NCI-H2081 treated with DMSO at 0.1 percent for 48 hours (cell line): ENCODE data around the gene SERINC1.

ENCODE experiments used
- DNase-seq: peaks from one replicate; lab custom pipeline; 2025; lab: John Stamatoyannopoulos, UW

The SERINC1 gene

GRCh38 chr6:122432816-122433215, 38.8 kb downstream of the SERINC1 start:
- no peak for DNase-seq

DNA sequence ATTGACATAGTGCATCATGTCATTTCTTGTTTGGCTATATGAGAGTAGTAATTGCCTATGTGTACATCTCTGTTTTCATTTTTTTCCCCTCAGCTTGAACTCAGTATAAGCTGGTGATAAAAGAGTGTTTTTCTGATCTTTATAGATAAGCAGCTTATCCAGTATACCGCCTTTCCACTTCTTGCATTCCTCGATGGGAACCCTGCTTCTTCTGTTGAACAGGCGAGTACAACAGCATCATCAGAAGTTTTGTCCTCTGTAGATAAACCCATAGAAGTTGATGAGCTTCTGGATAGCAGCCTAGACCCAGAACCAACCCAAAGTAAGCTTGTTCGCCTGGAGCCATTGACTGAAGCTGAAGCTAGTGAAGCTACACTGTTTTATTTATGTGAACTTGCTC, 39.8 kb downstream of the SERINC1 start:
- DNase-seq: no peak

DNA sequence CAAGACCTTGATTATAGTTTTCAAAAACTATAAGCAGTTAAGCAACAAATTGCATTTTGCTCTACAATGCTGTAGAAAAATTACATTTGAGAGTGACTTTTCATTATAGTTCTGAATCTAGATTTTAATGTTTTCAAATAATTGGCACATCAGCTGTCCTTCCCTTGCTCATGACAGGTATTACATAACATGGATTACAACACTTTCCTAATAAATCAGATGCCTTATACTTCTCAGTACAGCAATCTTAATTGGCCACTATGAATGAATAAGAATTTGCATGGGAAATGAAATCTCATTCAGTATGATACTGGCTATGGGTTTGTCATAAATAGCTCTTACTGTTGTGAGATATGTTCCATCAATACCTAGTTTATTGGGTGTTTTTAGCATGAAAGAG, 42.3 kb downstream of the SERINC1 start:
- DNase-seq: no peak

GRCh38 chr6:122428781-122429180, 42.8 kb downstream of the SERINC1 start:
- no peak for DNase-seq

DNA sequence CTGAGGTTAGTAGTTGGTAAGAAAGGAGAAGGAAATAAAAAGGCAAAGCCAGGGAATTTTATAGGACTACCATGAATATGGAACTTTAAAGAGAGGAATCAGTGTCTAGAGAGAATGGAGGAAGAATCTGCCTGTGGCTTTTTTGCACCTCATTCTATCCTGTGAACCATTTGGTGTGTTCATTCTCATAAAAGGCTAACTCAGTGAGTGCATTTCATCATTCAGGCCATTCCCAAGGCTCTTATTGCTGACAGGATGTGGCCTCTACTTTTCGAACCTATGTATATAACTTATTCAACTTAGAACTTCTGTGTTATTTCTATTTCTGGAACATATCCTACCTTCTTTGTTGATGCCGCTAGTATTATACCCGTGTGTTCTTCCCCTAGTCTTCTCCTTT, 45.0 kb downstream of the SERINC1 start:
- no peak for DNase-seq

DNA sequence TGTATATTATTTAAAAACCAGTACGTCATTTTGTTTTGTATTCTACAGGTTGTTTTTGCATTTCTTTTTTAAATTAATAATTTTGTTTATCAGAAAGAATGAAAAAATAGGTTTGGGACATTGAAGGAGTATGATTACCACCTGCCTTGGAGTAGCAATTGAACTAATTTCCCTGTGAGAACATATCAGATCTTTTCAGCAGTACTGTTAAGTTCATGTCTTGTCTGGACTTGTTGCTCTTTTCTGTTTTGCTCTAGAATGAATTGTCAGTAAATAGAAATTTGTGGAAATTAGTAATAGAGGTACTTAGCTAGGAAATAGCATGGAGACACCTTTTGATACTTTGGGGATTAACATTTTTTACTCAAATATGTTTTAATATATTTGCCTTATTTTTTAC, 47.9 kb downstream of the SERINC1 start:
- DNase-seq: no peak

GRCh38 chr6:122422614-122423267, 48.9 kb downstream of the SERINC1 start:
- no peak for DNase-seq

GRCh38 chr6:122422003-122422402, 49.6 kb downstream of the SERINC1 start:
- no peak for DNase-seq

DNA sequence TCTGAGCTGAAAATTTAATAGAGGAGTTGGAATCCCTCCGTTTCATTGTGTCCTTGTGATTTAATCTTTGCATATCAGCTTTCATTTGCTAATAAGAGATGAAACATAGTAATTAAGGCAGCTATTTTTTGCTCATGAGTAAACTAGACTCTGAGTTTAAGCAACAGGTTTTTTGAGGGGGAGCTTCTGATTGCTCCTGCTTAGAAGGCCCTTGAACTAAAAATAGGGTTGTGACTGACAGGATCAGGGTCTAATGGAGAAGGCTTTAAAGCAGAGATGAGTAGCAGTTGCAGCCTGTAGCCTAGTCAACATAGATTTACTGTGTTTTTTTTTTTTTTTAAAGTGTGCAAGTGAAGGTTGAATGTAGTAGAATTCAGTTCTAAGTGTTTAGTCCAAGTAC, 54.8 kb downstream of the SERINC1 start:
- no peak for DNase-seq

DNA sequence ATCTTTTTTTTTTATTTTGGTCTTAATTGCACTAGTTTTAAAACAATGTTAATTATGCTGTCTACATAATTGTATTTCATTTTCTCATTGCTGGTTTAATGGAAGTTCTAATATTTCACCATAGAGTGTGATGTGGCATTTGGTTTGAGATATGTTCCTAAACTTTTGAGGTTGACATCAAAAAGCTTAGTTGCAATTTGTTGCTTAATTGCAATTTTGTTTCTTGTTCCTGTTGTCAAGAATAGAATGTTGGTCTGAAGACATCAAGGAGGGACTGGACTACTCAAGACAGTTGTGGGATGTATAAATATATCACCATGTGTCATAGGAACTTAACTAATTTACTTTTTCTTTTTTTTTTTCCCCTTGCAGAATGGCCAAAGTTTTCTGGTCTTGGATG, 59.6 kb downstream of the SERINC1 start:
- DNase-seq: no peak

GRCh38 chr6:122408702-122409458, 62.7 kb downstream of the SERINC1 start:
- no peak for DNase-seq

GRCh38 chr6:122408240-122408639, 63.4 kb downstream of the SERINC1 start:
- no peak for DNase-seq

GRCh38 chr6:122407712-122408111, 63.9 kb downstream of the SERINC1 start:
- no peak for DNase-seq

DNA sequence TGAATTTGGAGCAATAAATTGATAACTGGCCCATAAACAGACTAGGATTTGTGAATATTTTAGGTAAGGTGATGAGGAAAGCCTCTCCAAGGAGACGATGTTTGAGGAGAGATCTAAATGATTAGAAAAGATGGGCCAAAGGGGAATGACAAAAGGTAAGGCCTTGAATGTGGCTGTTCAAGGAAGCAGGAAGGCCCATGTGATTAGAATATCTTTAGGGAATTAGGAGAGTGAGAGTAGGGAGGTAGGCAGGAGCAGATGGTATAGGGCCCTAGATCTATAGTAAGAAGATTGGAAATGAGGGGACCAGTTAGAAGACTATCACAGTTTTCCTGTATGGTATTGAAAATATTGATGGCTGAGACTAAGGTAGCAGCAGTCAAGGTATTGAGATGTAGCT, 65.4 kb downstream of the SERINC1 start:
- DNase-seq: no peak

- DNase-seq: no peak
Measured at GRCh38 chr6:122405417-122405816, 66.2 kb downstream of the SERINC1 start.

DNA sequence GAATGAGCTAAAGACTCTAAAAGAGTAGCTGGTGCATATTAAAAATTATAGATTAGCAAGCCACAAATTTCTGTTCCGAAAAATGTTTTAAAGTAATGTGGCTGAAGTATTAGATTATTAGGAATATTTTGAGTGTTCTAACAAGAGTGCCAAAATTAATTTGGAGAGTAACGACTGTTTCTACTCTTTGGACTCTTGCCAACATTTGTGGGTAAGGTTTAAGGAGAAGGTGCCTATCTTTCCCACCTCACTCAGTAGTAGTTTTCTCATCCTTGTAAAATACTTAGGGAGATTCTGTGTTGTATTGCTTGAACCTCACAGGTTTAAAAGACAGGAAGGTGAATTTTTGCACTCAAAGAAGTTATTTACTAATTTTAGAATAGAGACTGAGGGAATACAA, 67.2 kb downstream of the SERINC1 start:
- DNase-seq: no peak

DNA sequence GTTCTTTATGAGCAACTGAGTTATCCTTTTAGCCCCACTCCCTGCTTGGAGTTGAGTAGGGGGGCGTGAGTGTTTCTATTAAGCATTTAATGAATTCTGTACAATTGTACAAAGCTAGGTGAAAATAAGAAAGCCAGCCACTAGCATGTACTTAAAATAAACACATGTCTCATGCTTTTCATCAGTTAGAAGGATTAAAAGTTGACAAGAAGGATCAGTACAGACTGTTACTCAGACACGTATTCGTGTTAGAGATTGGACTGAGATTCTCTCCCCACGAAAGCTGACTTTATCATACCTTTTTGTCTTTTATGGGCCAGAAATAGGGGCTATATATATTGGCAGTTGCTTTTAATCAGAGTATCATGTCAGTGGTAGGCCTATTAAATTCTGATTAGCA, 70.5 kb downstream of the SERINC1 start:
- no peak for DNase-seq

DNA sequence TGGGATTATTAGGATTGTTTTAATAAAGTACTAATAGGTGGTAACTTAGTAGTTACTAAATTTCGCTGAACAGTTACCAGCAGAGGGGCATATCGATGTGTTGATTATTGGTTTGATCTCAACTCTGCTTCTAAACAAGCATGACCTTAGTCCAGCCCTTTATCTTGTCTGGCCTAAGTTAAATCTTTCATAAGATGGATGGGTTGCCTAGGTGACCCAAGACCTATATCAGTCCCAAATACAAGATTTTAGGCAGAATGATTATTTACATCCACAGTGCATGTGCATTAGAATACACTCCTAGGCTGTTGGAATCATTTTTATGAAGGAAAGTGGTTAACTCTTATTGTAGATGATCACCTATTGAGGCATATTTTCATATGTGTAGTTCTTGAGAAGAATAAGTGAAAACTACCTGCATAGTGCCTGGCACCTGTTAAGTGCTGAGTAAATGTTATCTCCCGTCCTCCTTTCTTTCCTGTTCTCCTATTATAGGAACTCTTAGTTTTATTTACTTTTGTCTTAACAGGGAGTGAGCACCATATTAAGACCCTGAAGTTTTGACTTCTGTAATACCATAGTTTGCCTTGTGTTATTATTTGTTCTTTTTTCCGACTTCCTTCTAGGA, 71.0 kb downstream of the SERINC1 start:
- DNase-seq: no peak

DNA sequence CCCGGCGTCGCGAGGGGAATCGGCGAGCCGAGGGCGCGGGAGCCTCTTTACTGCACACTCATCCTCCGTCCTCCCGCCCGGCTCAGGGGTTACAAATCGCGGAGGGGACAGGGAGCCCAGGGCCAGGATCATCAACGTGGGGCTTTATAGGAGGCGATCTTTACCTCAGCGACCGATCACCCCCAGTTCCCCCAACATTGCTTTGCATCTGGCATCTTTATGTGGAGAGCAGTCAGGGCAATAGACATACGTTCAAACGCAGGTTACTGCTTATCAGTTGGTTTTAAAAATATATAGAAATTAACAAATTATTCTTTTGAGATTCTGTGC, 71.5 kb downstream of the SERINC1 start:
- DNase-seq: no peak

DNA sequence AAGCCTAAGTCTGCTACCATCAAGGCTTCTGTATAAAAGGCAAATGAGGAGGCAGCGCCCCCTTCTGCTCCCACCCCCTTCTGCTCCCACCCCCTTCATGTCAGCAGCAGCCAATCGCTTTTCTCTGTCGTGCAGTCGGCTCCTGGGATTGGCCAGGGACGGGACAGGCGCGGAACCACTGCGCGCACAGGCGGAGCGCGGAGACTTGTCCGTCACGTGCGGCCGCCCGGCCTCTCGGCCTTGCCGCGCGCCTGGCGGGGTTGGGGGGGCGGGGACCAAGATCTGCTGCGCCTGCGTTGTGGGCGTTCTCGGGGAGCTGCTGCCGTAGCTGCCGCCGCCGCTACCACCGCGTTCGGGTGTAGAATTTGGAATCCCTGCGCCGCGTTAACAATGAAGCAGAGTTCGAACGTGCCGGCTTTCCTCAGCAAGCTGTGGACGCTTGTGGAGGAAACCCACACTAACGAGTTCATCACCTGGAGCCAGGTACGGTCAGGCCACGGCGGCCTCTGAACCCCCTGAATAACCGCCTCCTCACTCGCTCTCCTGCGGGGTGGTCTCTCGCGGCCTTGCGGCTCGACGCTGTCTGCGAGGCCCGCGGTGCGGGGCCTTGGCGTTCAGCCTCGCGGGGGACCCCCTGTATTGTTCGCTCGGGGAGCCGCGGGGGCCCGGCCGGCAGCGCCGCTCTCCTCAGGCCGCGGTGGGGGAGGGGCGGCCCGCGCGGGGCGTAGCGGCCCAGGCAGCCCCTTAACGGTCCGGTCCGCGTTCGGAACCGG, 72.1 kb downstream of the SERINC1 start, which contains the start of gene HSF2:
TSS of gene HSF2 (plus strand) at position 305 of the 773 bp plus-strand sequence. CDS start at position 391, 86 bp downstream.
- peak; percentile 58 for DNase-seq

- no peak for DNase-seq
Measured at GRCh38 chr6:122399055-122399347, 72.6 kb downstream of the SERINC1 start.

- DNase-seq: no peak
Measured at GRCh38 chr6:122394016-122394415, 77.6 kb downstream of the SERINC1 start.
